Activated CD8-positive, alpha-beta T cell treated with anti-CD3 and anti-CD28 coated beads for 36 hours (primary cell): ENCODE data around the gene TMEM147. TPM values are rescaled to one million over a fixed set of nuclear protein-coding genes. Genes with fewer than 3 reads are reported as not detected.
A peak's percentile ranks its signal among the peaks of the same experiment; 100 is the strongest.

ENCODE experiments used
- ATAC-seq: fragments of 200-7000 bp; cut with Tn5 transposase; one replicate; pipeline ENCODE4 v1.10.0; 2021; ENCODE audit warnings: mild to moderate bottlenecking, moderate library complexity
- CTCF ChIA-PET: fragments of 350-600 bp; sonication (Branson Sonifier 250); formaldehyde crosslinking; loops from one replicate; lab custom pipeline; 2021; ENCODE audit warnings: antibody characterized with exemption; lab: Charles Lee
- POLR2A ChIA-PET: fragments of 350-600 bp; sonication (Branson Sonifier 250); formaldehyde crosslinking; loops from one replicate; lab custom pipeline; 2021; ENCODE audit warnings: antibody characterized with exemption; lab: Charles Lee
- DNase-seq: peaks from one replicate; pipeline ENCODE4 v3.0.0-alpha.2; 2020
- H3K27ac Mint-ChIP-seq: one replicate; pipeline ENCODE4 v1.8.0; 2021; ENCODE audit warnings: mild to moderate bottlenecking, mixed read lengths
- H3K27me3 Mint-ChIP-seq: one replicate; pipeline ENCODE4 v1.8.0; 2021; ENCODE audit warnings: mixed read lengths
- H3K36me3 Mint-ChIP-seq: one replicate; pipeline ENCODE4 v1.8.0; 2021; ENCODE audit warnings: low read depth, mixed read lengths
- H3K4me1 Mint-ChIP-seq: one replicate; pipeline ENCODE4 v1.8.0; 2021; ENCODE audit warnings: low read depth, mixed read lengths
- H3K4me3 Mint-ChIP-seq: one replicate; pipeline ENCODE4 v1.8.0; 2021; ENCODE audit warnings: mild to moderate bottlenecking, moderate library complexity, mixed read lengths
- H3K9me3 Mint-ChIP-seq: one replicate; pipeline ENCODE4 v1.8.0; 2021; ENCODE audit warnings: mixed read lengths
- intact Hi-C: fragments of 100-400 bp; cut with micrococcal nuclease; formaldehyde crosslinking; loops from one replicate; pipeline ENCODE4 v1.10.0; 2022
- total RNA-seq, 2 experiments: library from RNA; stranded (reverse); gene quantifications; one replicate each; pipeline ENCODE4 v1.2.3, GENCODE V29; 2021
- TF ChIP-seq, protein P1 (sequence below): fragments of 200-600 bp; IDR thresholded peaks from one replicate; pipeline ENCODE4 v1.8.0; 2022; ENCODE audit warnings: antibody characterized with exemption, mild to moderate bottlenecking

The TMEM147 gene
- total RNA-seq, 2 experiments from 2014 or later, result 81.7 to 86.6 TPM

DNA sequence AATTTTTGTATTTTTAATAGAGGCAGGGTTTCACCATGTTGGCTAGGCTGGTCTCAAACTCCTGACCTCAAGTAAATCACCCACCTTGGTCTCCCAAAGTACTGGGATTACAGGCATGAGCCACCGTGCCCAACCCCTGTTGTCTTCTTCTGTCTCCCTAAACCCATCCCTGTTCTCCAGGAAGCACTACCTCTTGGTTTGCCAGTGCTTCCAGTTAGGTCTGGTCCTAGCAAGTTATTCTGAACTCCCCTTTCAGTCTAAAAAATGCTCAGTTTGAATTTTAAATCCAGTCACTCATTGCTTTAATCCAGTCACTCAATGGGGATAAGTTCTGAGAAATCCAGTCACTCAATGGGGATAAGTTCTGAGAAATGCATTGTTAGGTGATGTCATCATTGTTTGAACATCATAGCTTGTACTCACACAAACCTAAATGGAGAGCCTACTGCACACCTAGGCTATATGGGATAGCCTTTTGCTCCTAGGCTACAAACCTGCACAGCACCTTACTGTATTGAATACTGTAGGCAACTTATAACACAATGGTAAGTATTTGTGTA is 26.1 kb downstream of the TMEM147 start:
- DNase-seq (no peak), ATAC-seq (no peak)
- Mint-ChIP-seq H3K4me1 (no peaks in the 10 kb centered on the region), H3K27me3 (peaks cover 15% of the 10 kb centered on the region), H3K9me3 (peaks cover 17% of the 10 kb centered on the region), H3K36me3 (peaks cover 5% of the 10 kb centered on the region), H3K4me3 (no peak overlapping the region), H3K27ac (no peak overlapping the region)
- intact Hi-C loops, result no loop called here
- TF ChIP-seq, protein P1, sequence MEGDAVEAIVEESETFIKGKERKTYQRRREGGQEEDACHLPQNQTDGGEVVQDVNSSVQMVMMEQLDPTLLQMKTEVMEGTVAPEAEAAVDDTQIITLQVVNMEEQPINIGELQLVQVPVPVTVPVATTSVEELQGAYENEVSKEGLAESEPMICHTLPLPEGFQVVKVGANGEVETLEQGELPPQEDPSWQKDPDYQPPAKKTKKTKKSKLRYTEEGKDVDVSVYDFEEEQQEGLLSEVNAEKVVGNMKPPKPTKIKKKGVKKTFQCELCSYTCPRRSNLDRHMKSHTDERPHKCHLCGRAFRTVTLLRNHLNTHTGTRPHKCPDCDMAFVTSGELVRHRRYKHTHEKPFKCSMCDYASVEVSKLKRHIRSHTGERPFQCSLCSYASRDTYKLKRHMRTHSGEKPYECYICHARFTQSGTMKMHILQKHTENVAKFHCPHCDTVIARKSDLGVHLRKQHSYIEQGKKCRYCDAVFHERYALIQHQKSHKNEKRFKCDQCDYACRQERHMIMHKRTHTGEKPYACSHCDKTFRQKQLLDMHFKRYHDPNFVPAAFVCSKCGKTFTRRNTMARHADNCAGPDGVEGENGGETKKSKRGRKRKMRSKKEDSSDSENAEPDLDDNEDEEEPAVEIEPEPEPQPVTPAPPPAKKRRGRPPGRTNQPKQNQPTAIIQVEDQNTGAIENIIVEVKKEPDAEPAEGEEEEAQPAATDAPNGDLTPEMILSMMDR, result no peak
- ChIA-PET POLR2A (no interaction called here), CTCF (no interaction called here)

DNA sequence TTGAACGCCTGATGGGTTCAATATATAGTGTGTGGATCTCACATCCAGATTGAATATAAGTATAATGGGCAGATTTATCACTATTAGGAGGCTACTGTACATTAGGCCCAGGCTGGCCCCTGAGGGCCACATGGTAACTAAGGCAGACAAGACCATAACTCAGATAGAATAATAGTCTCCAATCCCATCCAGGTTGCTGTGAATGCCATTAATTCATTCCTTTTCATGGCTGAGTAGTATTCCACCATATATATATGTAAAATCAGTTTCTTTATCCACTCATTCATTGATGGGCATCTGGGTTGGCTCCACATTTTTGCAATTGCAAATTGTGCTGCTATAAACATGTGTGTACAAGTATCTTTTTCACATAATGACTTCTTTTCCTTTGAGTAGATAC is 32.5 kb downstream of the TMEM147 start:
- ChIA-PET CTCF (interaction anchor here (0.6 kb wide), 1 partner anchor 14 kb away, joined by 4 read pairs; no protein-coding TSS in a partner anchor), POLR2A (no interaction called here)
- Mint-ChIP-seq H3K27ac (no peak overlapping the region), H3K4me1 (no peaks in the 10 kb centered on the region), H3K27me3 (peaks cover 8% of the 10 kb centered on the region), H3K4me3 (no peak overlapping the region), H3K9me3 (peaks cover 29% of the 10 kb centered on the region), H3K36me3 (peaks cover 8% of the 10 kb centered on the region)
- ATAC-seq (no peak), DNase-seq (no peak)
- intact Hi-C loops, result no loop called here
- TF ChIP-seq, protein P1, result no peak

DNA sequence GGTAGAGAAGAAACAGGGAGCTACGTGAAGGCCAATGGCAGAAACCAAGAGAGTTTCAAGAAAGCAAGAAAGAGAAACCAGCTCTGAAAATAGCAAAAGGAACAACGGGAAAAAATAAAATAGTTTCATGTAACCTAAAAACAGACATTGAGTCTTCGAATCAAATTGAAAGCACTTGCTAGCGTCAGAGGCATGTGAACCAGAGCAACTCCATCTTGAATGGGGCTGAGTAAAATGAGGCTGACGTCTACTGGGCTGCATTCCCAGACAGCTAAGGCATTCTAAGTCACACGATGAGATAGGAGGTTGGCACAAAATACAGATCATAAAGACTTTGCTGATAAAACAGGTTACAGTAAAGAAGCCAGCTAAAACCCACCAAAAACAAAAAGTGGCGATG is 33.3 kb downstream of the TMEM147 start:
- DNase-seq, result no peak
- POLR2A ChIA-PET, result no interaction called here
- TF ChIP-seq, protein P1, result no peak

DNA sequence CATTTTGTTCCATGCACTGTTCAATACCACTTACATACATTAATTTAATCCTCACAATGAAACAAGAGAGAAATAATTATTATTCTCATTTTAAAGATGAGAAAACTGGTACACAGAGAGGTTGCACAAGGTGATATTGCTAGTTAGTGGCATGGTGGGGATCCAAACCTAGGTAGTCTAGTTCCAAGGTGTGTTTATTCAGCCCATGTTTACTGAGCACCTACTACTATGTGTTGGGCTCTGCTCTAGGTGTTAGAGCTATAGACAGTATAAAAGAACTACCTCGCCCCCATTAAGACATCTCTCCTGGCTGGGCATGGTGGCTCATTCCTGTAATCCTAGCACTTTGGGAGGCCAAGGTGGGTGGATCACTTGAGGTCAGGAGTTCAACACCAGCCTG is 37.3 kb downstream of the TMEM147 start:
- DNase-seq (no peak), ATAC-seq (no peak)
- POLR2A ChIA-PET, result no interaction called here
- TF ChIP-seq, protein P1, result no peak
- Mint-ChIP-seq H3K9me3 (peaks cover 1% of the 10 kb centered on the region), H3K27me3 (peaks cover 12% of the 10 kb centered on the region), H3K4me1 (no peaks in the 10 kb centered on the region), H3K4me3 (no peak overlapping the region), H3K27ac (no peak overlapping the region), H3K36me3 (no peaks in the 10 kb centered on the region)
- intact Hi-C loops, result no loop called here
- CTCF ChIA-PET, result interaction anchor here (0.6 kb wide), 1 partner anchor 67 kb away, joined by 3 read pairs; no protein-coding TSS in a partner anchor

More for the DNA sequence above, 33.3 kb downstream of the TMEM147 start:
- H3K36me3 Mint-ChIP-seq, result peaks cover 8% of the 10 kb centered on the region
- intact Hi-C loops, result no loop called here
- CTCF ChIA-PET, result interaction anchor here (0.6 to 1.5 kb wide), 4 partner anchors 13 to 68 kb away, joined by 3 to 5 read pairs (median 4); no protein-coding TSS in a partner anchor
- H3K27ac Mint-ChIP-seq, result no peak overlapping the region
- H3K4me1 Mint-ChIP-seq, result no peaks in the 10 kb centered on the region
- H3K27me3 Mint-ChIP-seq, result peaks cover 8% of the 10 kb centered on the region
- peaks cover 29% of the 10 kb centered on the region for H3K9me3 Mint-ChIP-seq
- ATAC-seq, result no peak
- no peak overlapping the region for H3K4me3 Mint-ChIP-seq

DNA sequence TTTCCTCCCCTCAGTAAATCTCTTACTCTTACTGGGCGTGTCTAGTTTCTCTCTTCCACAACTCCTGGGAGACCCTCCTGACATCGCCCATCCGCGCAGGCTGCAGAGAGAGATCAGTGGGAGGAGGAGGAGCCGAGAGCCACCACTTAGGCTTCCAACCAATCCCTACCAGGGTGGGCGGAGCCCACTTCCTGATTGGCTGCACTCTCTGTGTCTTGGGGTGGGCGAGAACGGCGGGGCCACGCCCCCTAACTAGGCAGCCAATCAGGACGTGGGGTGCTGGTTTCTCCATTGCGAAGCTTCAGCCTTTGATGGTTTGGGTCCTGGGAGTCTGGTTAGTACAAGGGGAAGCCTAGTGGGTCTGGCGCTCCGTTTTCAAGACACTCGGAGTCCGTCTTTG is 40.4 kb downstream of the TMEM147 start, which contains the start of gene PMIS2:
Gene PMIS2, plus strand, starts transcription at position 326 of the 400 bp plus-strand sequence. CDS start 87 bp downstream, outside the sequence.
- TF ChIP-seq, protein P1, result no peak
- ChIA-PET CTCF (no interaction called here), POLR2A (no interaction called here)
- intact Hi-C loops, result no loop called here
- DNase-seq (peak; percentile 49), ATAC-seq (peak; percentile 70)
- no peaks in the 10 kb centered on the region for H3K36me3 Mint-ChIP-seq
- H3K27me3 Mint-ChIP-seq, result peaks cover 11% of the 10 kb centered on the region
- no peaks in the 10 kb centered on the region for H3K9me3 Mint-ChIP-seq
- H3K4me3 Mint-ChIP-seq, result no peak within 1 kb of the TSS
- H3K27ac Mint-ChIP-seq, result no peak within 1 kb of the TSS
- no peaks in the 10 kb centered on the region for H3K4me1 Mint-ChIP-seq
